Lower lobe of right lung (tissue), 2 donors: Measurements from ENCODE around the gene FSIP1. TPM values are rescaled to one million over a fixed set of nuclear protein-coding genes. Genes with fewer than 3 reads are reported as not detected.

Source experiments
- ATAC-seq, 2 donors: fragments of 200-7000 bp; cut with Tn5 transposase; one replicate each; pipeline ENCODE4 v1.9.1; 2020 to 2022; ENCODE audit warnings: mild to moderate bottlenecking in 2 of 2, moderate library complexity in 2 of 2
- DNase-seq: peaks from one replicate; pipeline ENCODE4 v3.0.0-alpha.2; 2020
- H3K27ac ChIP-seq: fragments of 200-600 bp; one replicate; pipeline ENCODE4 v1.8.0; 2022
- H3K27me3 ChIP-seq: fragments of 200-600 bp; one replicate; pipeline ENCODE4 v1.8.0; 2022; ENCODE audit warnings: low read depth
- H3K36me3 ChIP-seq: fragments of 200-600 bp; one replicate; pipeline ENCODE4 v1.8.0; 2022; ENCODE audit warnings: mild to moderate bottlenecking
- H3K4me1 ChIP-seq: fragments of 200-600 bp; one replicate; pipeline ENCODE4 v1.8.0; 2022
- H3K4me3 ChIP-seq: fragments of 200-600 bp; one replicate; pipeline ENCODE4 v1.8.0; 2022; ENCODE audit warnings: mild to moderate bottlenecking
- H3K9me3 ChIP-seq: fragments of 200-600 bp; one replicate; pipeline ENCODE4 v1.8.0; 2022
- CTCF ChIP-seq: fragments of 200-600 bp; IDR thresholded peaks from one replicate; pipeline ENCODE4 v1.8.0; 2022; ENCODE audit warnings: antibody characterized with exemption, mild to moderate bottlenecking
- intact Hi-C: fragments of 100-400 bp; cut with DNase I; formaldehyde crosslinking; loops from one replicate; pipeline ENCODE4 v1.11.0; 2022
- total RNA-seq: library from RNA; stranded (reverse); fragmentation: NEBNext Ultra II Directional; extraction: Animal tissue kit (Norgen Biotek cat#: 25700); gene quantifications from one replicate; pipeline ENCODE4 v1.2.1, GENCODE V29; 2021
- donor health status: DM: no; HTN: yes; CAD: no; lungs with severe emphysema.

Gene FSIP1
- total RNA-seq, 1 donor from 2014 or later: 2.0 TPM

GRCh38 chr15:39591141-39591895 is 191.3 kb downstream of the FSIP1 start:
- ATAC-seq: no peak
- intact Hi-C loops: no loop called here
- H3K4me3 ChIP-seq: no peak overlapping the region
- peaks cover 100% of the 10 kb centered on the region for H3K36me3 ChIP-seq
- peaks cover 1% of the 10 kb centered on the region for H3K4me1 ChIP-seq
- no peak for TF ChIP-seq CTCF
- no peaks in the 10 kb centered on the region for H3K9me3 ChIP-seq
- H3K27ac ChIP-seq: no peak overlapping the region
- no peak for DNase-seq
- no peaks in the 10 kb centered on the region for H3K27me3 ChIP-seq

- TF ChIP-seq CTCF: no peak
- Histone ChIP-seq H3K4me3 (no peak overlapping the region), H3K9me3 (no peaks in the 10 kb centered on the region), H3K36me3 (peaks cover 100% of the 10 kb centered on the region), H3K27ac (no peak overlapping the region), H3K4me1 (peaks cover 12% of the 10 kb centered on the region), H3K27me3 (no peaks in the 10 kb centered on the region)
- no peak for DNase-seq
- intact Hi-C loops: loop anchor here (10.0 kb wide), 1 partner anchor 415 kb away; no protein-coding TSS in a partner anchor
- ATAC-seq: no peak
Measured at GRCh38 chr15:39589815-39590644, 192.6 kb downstream of the FSIP1 start.

GRCh38 chr15:39589193-39589814 is 193.3 kb downstream of the FSIP1 start:
- H3K27ac ChIP-seq: no peak overlapping the region
- no peak for TF ChIP-seq CTCF
- DNase-seq (no peak), ATAC-seq (no peak)
- no peaks in the 10 kb centered on the region for H3K9me3 ChIP-seq
- intact Hi-C loops: loop anchor here (10.0 kb wide), 1 partner anchor 415 kb away; no protein-coding TSS in a partner anchor
- H3K27me3 ChIP-seq: no peaks in the 10 kb centered on the region
- H3K36me3 ChIP-seq: peaks cover 100% of the 10 kb centered on the region
- H3K4me1 ChIP-seq: peaks cover 17% of the 10 kb centered on the region
- no peak overlapping the region for H3K4me3 ChIP-seq

- H3K9me3 ChIP-seq: no peaks in the 10 kb centered on the region
- intact Hi-C loops: loop anchor here (10.0 kb wide), 1 partner anchor 414 kb away; no protein-coding TSS in a partner anchor
Measured at GRCh38 chr15:39588531-39589192, 194.0 kb downstream of the FSIP1 start.

More at GRCh38 chr15:39588531-39589192, 194.0 kb downstream of the FSIP1 start:
- H3K36me3 ChIP-seq: peaks cover 100% of the 10 kb centered on the region
- no peaks in the 10 kb centered on the region for H3K27me3 ChIP-seq
- no peak overlapping the region for H3K4me3 ChIP-seq
- DNase-seq: no peak
- H3K27ac ChIP-seq: no peak overlapping the region
- peaks cover 23% of the 10 kb centered on the region for H3K4me1 ChIP-seq
- no peak for TF ChIP-seq CTCF
- no peak for ATAC-seq
